NCI-H1436 (cell line): Measurements from ENCODE around the gene GNG14.
"Not testable (repeated sequence)": the region's sequence is repeated elsewhere in the genome, so short reads cannot be mapped to it uniquely, and the experiment has no call there.

Experiments
- DNase-seq: peaks from one replicate; lab custom pipeline; 2025; lab: John Stamatoyannopoulos, UW

Gene GNG14

GRCh38 chr19:12723641-12724426 is 36.0 kb downstream of the GNG14 start, which contains the start of gene TNPO2:
TNPO2 (minus strand) TSS chr19:12723932; CDS start chr19:12720977, 2,955 bp downstream.
- peak; percentile 33 for DNase-seq

GRCh38 chr19:12725612-12726011 is 37.8 kb downstream of the GNG14 start:
- DNase-seq: not testable (repeated sequence)

- DNase-seq: no peak
Measured at GRCh38 chr19:12726988-12727316, 39.2 kb downstream of the GNG14 start.

- DNase-seq: no peak
Measured at GRCh38 chr19:12727745-12728433, 40.1 kb downstream of the GNG14 start.

GRCh38 chr19:12730064-12730463 is 42.3 kb downstream of the GNG14 start:
- DNase-seq: no peak

GRCh38 chr19:12731337-12731736 is 43.5 kb downstream of the GNG14 start:
- DNase-seq: no peak

GRCh38 chr19:12733369-12734214 is 45.8 kb downstream of the GNG14 start:
- no peak for DNase-seq

- peak; percentile 98 for DNase-seq
Measured at GRCh38 chr19:12736995-12737834, 49.4 kb downstream of the GNG14 start, which contains the start of gene GET3. GET3 (plus strand) TSS chr19:12737497; CDS start chr19:12737506, 9 bp downstream.

- no peak for DNase-seq
Measured at GRCh38 chr19:12737835-12738351, 50.1 kb downstream of the GNG14 start.
